SU-DHL-6 (cell line): ENCODE results near the gene MED31.

Experiments
- H2AFZ ChIP-seq: fragments of 200-600 bp; sonication (generic); 2 replicates; pipeline ENCODE4 v1.6.1; 2014; ENCODE audit warnings: low read depth, mild to moderate bottlenecking, moderate library complexity, mixed read lengths, antibody characterized with exemption, low read length; ENCODE audit not compliant: severe bottlenecking
- H3F3A ChIP-seq: fragments of 200-600 bp; shearing (Covaris generic); 2 replicates; pipeline ENCODE4 v1.6.0; 2016; ENCODE audit warnings: antibody characterized with exemption, mild to moderate bottlenecking; ENCODE audit not compliant: insufficient read depth
- H3K27ac ChIP-seq: fragments of 200-600 bp; sonication (generic); 2 replicates; pipeline ENCODE4 v1.5.1; 2016; ENCODE audit warnings: low read depth, mild to moderate bottlenecking, low read length, moderate library complexity, mixed read lengths
- H3K27me3 ChIP-seq: fragments of 200-600 bp; sonication (generic), shearing (Covaris generic); 2 replicates; pipeline ENCODE4 v1.6.0; 2014; ENCODE audit warnings: mild to moderate bottlenecking, low read length
- H3K36me3 ChIP-seq: fragments of 200-600 bp; sonication (generic); 2 replicates; pipeline ENCODE4 v1.6.1; 2014; ENCODE audit warnings: mild to moderate bottlenecking, low read length, mixed read lengths
- H3K4me2 ChIP-seq: fragments of 300-600, 200-600 bp; shearing (Covaris generic), sonication (generic); 2 replicates; pipeline ENCODE4 v1.6.0; 2014; ENCODE audit warnings: low read length, low read depth, mild to moderate bottlenecking; ENCODE audit not compliant: poor library complexity, severe bottlenecking
- H3K4me3 ChIP-seq: fragments of 200-600 bp; sonication (generic); 2 replicates; pipeline ENCODE4 v1.5.1; 2014; ENCODE audit warnings: antibody characterized with exemption, low read length, mild to moderate bottlenecking, mixed read lengths; ENCODE audit not compliant: insufficient read depth, poor library complexity, severe bottlenecking
- H3K79me2 ChIP-seq: fragments of 200-600 bp; sonication (generic); 2 replicates; pipeline ENCODE4 v1.6.1; 2014; ENCODE audit warnings: mild to moderate bottlenecking, low read length, moderate library complexity; ENCODE audit not compliant: insufficient read depth
- H3K9ac ChIP-seq: fragments of 200-600 bp; sonication (generic); 2 replicates; pipeline ENCODE4 v1.7.0; 2014; ENCODE audit warnings: mild to moderate bottlenecking, low read length
- H3K9me2 ChIP-seq: fragments of 200-600 bp; sonication (generic); replicated peaks from 2 replicates; pipeline ENCODE4 v1.6.1; 2014; ENCODE audit warnings: low read length; ENCODE audit not compliant: insufficient read depth
- H3K9me3 ChIP-seq: fragments of 200-600 bp; sonication (generic); 2 replicates; pipeline ENCODE4 v1.6.1; 2014; ENCODE audit warnings: low read length, mixed read lengths; ENCODE audit not compliant: insufficient read depth
- H4K20me1 ChIP-seq: fragments of 200-600 bp; sonication (generic); 2 replicates; pipeline ENCODE4 v1.6.1; 2014; ENCODE audit warnings: low read depth, mild to moderate bottlenecking, antibody characterized with exemption, low read length, moderate library complexity, mixed read lengths
- EZH2phosphoT487 ChIP-seq: fragments of 200-600 bp; sonication (generic), shearing (Covaris generic); conservative IDR thresholded peaks from 2 replicates; pipeline ENCODE4 v1.6.1; 2018; ENCODE audit warnings: mild to moderate bottlenecking, antibody characterized with exemption, low read length, moderate library complexity, mixed read lengths
- TF ChIP-seq, protein P1 (sequence below): fragments of 200-600 bp; sonication (generic); IDR thresholded peaks from one replicate; pipeline ENCODE4 v1.5.1; 2017; ENCODE audit warnings: antibody characterized with exemption, mild to moderate bottlenecking, low read length, moderate library complexity; ENCODE audit not compliant: insufficient read depth, poor library complexity, severe bottlenecking

MED31 gene

DNA sequence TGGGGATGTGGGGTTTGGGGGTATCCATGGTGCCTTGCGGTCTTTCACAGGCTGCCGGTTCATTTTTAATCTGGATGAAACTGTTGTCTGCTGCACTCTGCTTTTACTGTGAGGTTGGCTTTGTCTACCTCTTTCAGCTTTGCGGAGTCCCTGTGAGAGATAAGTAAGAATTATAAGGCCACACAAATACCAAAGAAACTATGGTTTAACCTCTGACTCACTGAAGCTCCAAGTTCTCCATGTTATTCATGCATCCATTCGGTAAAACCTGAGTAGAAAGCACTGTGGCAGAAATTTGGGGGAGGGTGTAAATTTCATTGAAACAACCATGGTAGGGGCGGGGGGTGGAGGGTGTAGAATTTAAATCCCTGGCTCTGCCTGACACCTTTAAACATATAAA lies 41.4 kb downstream of the MED31 start:
- Histone ChIP-seq H3K9me2 (no peaks in the 10 kb centered on the region), H3K4me2 (no peak overlapping the region), H3K4me3 (no peak overlapping the region), H3K36me3 (peaks cover 9% of the 10 kb centered on the region; the same call in 1 of the 2 replicates), H3K27ac (no peak overlapping the region), H3K79me2 (0 out of 2 replicates have a peak, but pooled peaks cover 3% of the 10 kb centered on the region), H2AFZ (no peak overlapping the region), H4K20me1 (no peaks in the 10 kb centered on the region), H3K9ac (no peak overlapping the region), H3K9me3 (no peaks in the 10 kb centered on the region), H3F3A (no peaks in the 10 kb centered on the region), H3K27me3 (no peaks in the 10 kb centered on the region)
- TF ChIP-seq EZH2phosphoT487 = no peak
- TF ChIP-seq, protein P1, sequence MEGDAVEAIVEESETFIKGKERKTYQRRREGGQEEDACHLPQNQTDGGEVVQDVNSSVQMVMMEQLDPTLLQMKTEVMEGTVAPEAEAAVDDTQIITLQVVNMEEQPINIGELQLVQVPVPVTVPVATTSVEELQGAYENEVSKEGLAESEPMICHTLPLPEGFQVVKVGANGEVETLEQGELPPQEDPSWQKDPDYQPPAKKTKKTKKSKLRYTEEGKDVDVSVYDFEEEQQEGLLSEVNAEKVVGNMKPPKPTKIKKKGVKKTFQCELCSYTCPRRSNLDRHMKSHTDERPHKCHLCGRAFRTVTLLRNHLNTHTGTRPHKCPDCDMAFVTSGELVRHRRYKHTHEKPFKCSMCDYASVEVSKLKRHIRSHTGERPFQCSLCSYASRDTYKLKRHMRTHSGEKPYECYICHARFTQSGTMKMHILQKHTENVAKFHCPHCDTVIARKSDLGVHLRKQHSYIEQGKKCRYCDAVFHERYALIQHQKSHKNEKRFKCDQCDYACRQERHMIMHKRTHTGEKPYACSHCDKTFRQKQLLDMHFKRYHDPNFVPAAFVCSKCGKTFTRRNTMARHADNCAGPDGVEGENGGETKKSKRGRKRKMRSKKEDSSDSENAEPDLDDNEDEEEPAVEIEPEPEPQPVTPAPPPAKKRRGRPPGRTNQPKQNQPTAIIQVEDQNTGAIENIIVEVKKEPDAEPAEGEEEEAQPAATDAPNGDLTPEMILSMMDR = no peak

DNA sequence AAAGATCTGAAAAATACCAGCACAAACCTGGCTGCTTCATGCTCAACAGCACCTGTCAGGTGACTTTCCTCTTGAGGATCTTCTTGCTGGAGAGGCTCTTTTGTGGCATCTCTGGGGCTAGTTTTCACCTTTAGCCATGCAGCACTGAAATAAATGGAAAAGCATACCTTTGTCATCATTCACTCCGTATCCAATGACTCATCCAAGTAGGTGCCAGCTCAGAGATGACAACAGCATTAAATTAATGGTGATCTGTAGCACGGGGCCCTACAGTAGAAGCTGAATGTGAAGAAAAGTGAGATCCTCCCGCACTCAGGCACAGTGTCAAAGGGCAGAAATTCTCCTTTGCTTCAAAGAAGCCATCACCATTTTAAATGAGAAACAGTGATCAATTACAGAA lies 43.1 kb downstream of the MED31 start:
- Histone ChIP-seq H4K20me1 (no peaks in the 10 kb centered on the region), H3K36me3 (peaks cover 9% of the 10 kb centered on the region; the same call in 1 of the 2 replicates), H3K4me3 (no peak overlapping the region), H3K9ac (no peak overlapping the region), H3K27me3 (no peaks in the 10 kb centered on the region), H2AFZ (no peak overlapping the region), H3K79me2 (no peaks in the 10 kb centered on the region), H3K9me3 (no peaks in the 10 kb centered on the region), H3F3A (no peaks in the 10 kb centered on the region), H3K4me2 (no peak overlapping the region), H3K27ac (no peak overlapping the region), H3K9me2 (no peaks in the 10 kb centered on the region)
- TF ChIP-seq, protein P1 = no peak
- no peak for TF ChIP-seq EZH2phosphoT487

DNA sequence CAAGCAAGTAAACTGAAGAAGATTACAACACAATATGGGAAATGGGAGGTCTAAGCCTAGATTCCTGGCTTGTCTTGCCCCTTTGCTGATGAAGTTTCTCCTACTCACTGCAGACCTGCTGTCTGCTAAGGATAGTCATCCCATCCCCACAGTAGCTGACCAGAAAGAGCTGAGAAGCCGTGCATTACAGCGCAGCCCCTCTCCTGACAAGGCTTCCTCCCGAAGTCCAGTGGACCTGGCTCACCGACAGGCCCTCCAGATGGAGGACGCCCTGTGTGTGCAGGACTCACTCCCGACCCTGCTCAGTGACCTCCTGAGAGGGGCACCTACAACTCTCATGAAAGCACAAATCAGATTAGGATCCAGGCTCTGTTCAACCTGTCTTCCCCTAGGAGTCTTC lies 46.3 kb downstream of the MED31 start:
- Histone ChIP-seq H3K4me2 (no peak overlapping the region), H2AFZ (no peak overlapping the region), H4K20me1 (no peaks in the 10 kb centered on the region), H3K4me3 (no peak overlapping the region), H3K27me3 (no peaks in the 10 kb centered on the region), H3K9ac (no peak overlapping the region), H3K27ac (no peak overlapping the region), H3K9me3 (no peaks in the 10 kb centered on the region), H3F3A (no peaks in the 10 kb centered on the region), H3K9me2 (no peaks in the 10 kb centered on the region), H3K79me2 (no peaks in the 10 kb centered on the region), H3K36me3 (peaks cover 9% of the 10 kb centered on the region; the same call in 1 of the 2 replicates)
- no peak for TF ChIP-seq EZH2phosphoT487
- TF ChIP-seq, protein P1 = no peak
